Amygdala (tissue), 56 donors: ENCODE results near the gene FAM89B.
A peak's percentile ranks its signal among the peaks of the same experiment; 100 is the strongest.

Experiments
- DNase-seq, 56 donors: peaks; one replicate each; lab custom pipeline; 2025; lab: John Stamatoyannopoulos, UW

FAM89B gene

GRCh38 chr11:65585396-65586246 is 13.3 kb downstream of the FAM89B start:
- DNase-seq = peak in 3 of 56 donors; percentile 10 to 26 (median 10)

GRCh38 chr11:65586247-65586630 is 13.9 kb downstream of the FAM89B start:
- DNase-seq = no peak

- DNase-seq = no peak
These were observed 14.3 kb downstream of the FAM89B start for GRCh38 chr11:65586676-65587075.

GRCh38 chr11:65588199-65589054 is 16.1 kb downstream of the FAM89B start:
- DNase-seq = peak in 7 of 56 donors; percentile 12 to 41 (median 19)

- DNase-seq = no peak
These were observed 17.3 kb downstream of the FAM89B start for GRCh38 chr11:65589444-65590239.

- DNase-seq = peak in 1 of 56 donors; percentile 10
These were observed 18.0 kb downstream of the FAM89B start for GRCh38 chr11:65590240-65590738.

GRCh38 chr11:65591939-65592857 is 19.9 kb downstream of the FAM89B start:
- no peak for DNase-seq

- no peak for DNase-seq
These were observed 20.6 kb downstream of the FAM89B start for GRCh38 chr11:65592858-65593517.

- peak in 50 of 56 donors; percentile 10 to 84 (median 70) for DNase-seq
These were observed 21.4 kb downstream of the FAM89B start for GRCh38 chr11:65593518-65594414.

GRCh38 chr11:65595131-65595530 is 22.8 kb downstream of the FAM89B start:
- DNase-seq = no peak

- no peak for DNase-seq
These were observed 23.4 kb downstream of the FAM89B start, which contains the start of gene KCNK7 for GRCh38 chr11:65595543-65596281. KCNK7 (minus strand) TSS chr11:65595800; CDS start chr11:65595772, 28 bp downstream.

- no peak for DNase-seq
These were observed 24.2 kb downstream of the FAM89B start for GRCh38 chr11:65596520-65596919.

GRCh38 chr11:65598258-65598699 is 25.9 kb downstream of the FAM89B start:
- no peak for DNase-seq

GRCh38 chr11:65599216-65599954 is 27.0 kb downstream of the FAM89B start:
- DNase-seq = no peak

- no peak for DNase-seq
These were observed 27.6 kb downstream of the FAM89B start for GRCh38 chr11:65599955-65600246.

GRCh38 chr11:65604258-65604657 is 31.9 kb downstream of the FAM89B start:
- DNase-seq = no peak
